ENCODE results near the gene NEK7.

- TF ChIP-seq, protein P1, sequence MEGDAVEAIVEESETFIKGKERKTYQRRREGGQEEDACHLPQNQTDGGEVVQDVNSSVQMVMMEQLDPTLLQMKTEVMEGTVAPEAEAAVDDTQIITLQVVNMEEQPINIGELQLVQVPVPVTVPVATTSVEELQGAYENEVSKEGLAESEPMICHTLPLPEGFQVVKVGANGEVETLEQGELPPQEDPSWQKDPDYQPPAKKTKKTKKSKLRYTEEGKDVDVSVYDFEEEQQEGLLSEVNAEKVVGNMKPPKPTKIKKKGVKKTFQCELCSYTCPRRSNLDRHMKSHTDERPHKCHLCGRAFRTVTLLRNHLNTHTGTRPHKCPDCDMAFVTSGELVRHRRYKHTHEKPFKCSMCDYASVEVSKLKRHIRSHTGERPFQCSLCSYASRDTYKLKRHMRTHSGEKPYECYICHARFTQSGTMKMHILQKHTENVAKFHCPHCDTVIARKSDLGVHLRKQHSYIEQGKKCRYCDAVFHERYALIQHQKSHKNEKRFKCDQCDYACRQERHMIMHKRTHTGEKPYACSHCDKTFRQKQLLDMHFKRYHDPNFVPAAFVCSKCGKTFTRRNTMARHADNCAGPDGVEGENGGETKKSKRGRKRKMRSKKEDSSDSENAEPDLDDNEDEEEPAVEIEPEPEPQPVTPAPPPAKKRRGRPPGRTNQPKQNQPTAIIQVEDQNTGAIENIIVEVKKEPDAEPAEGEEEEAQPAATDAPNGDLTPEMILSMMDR (IDR thresholded peaks at IDR 0.05) = no peak
- TF ChIP-seq EP300 (IDR thresholded peaks at IDR 0.05) (no peak), POLR2A (IDR thresholded peaks at IDR 0.05) (no peak)
Observed at GRCh38 chr1:198153103-198153502, 3.7 kb upstream of the NEK7 start.

Measured in ovary (tissue), 3 donors.